Neural progenitor cell (in vitro differentiated cells): ENCODE measurements around the gene RPGR.

Source experiments
- EZH2 ChIP-seq: fragments of 200-600 bp; sonication (generic); IDR thresholded peaks from 2 replicates; pipeline ENCODE4 v1.6.1; 2017; ENCODE audit warnings: antibody characterized with exemption, mild to moderate bottlenecking, moderate library complexity
- TF ChIP-seq, protein P1 (sequence below): fragments of 200-600 bp; sonication (generic); IDR thresholded peaks from 2 replicates; pipeline ENCODE4 v1.5.1; 2017; ENCODE audit warnings: antibody characterized with exemption, mild to moderate bottlenecking

DNA sequence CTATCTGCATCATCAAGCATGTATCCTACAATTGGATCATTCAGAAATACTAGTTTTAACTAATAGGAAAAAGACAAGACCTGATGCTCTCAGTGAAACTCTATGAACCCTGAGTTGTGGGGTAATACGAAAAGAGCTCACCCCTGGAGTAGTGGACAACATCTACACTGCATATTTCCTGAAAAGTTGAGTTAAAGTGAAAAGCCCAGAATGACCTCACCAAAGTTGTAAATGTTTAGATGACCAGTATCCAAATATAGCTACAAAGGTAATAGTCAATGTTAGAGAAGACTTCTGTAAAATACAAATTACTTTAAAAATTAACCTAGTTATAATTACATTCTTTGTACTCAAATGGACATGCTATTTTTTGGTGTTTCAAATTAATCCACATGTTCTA is 53.9 kb downstream of the RPGR start:
- TF ChIP-seq, protein P1, sequence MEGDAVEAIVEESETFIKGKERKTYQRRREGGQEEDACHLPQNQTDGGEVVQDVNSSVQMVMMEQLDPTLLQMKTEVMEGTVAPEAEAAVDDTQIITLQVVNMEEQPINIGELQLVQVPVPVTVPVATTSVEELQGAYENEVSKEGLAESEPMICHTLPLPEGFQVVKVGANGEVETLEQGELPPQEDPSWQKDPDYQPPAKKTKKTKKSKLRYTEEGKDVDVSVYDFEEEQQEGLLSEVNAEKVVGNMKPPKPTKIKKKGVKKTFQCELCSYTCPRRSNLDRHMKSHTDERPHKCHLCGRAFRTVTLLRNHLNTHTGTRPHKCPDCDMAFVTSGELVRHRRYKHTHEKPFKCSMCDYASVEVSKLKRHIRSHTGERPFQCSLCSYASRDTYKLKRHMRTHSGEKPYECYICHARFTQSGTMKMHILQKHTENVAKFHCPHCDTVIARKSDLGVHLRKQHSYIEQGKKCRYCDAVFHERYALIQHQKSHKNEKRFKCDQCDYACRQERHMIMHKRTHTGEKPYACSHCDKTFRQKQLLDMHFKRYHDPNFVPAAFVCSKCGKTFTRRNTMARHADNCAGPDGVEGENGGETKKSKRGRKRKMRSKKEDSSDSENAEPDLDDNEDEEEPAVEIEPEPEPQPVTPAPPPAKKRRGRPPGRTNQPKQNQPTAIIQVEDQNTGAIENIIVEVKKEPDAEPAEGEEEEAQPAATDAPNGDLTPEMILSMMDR: no peak
- no peak for TF ChIP-seq EZH2
